ENCODE results near the gene DRG2. TPM values are rescaled to one million over a fixed set of nuclear protein-coding genes. Genes with fewer than 3 reads are reported as not detected.

Gene DRG2
- total and polyA plus RNA-seq, 2 of the 13 experiments (the other 11 are each of a cell fraction or from before 2014, with no cell fraction given) = 20.1 to 26.6 TPM

DNA sequence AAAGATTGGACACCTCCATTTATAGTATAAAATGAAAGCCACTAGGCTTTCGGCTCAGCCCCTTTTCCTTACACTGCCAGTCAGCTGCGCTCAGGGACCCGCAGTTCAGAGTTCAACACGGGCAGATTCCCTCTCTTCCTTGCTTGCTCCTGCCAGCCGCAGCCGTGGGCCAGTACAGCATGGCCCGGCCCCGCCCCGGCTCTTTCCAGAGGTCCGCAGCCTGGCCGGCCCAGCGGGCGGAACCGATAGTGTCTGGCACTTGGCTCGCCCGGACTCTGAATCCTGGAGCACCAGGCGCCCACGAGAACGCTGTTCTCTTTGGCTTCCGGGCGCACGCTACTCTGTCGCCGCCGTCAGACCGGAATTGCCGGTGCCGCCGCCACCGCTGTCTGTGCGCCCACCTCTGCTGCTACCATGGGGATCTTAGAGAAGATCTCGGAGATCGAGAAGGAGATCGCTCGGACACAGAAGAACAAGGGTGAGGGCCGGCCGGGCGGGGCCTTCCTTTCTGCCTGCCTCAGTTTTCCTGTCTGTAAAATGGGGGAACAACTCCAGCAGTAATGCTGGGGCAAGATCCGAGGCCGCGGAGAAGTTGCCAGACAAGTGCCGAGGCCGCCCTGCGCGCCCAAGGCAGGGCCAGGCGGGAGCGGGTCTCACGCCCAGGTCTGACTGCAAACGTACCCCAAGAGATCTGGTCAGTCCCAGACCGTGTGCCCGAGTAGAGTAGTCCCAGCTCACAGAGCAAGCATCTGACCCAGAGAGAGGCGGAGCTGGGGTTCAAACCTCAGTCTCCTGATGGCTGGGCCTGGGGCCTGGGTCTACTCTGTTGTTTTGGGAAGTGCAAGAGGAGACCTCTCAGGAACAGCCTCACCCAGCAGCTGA is at the start of gene DRG2 (continued):
- TF ChIP-seq ZNF367 (CRISPR knock-in tag; IDR thresholded peaks at IDR 0.05; ENCODE audit: borderline replicate concordance) (0 out of 2 replicates have a peak, but pooled peaks have one; percentile 58), ZNF546 (CRISPR knock-in tag; conservative IDR thresholded peaks at IDR 0.05) (0 out of 2 replicates have a peak, but pooled peaks have one; percentile 49), MTF1 (CRISPR knock-in tag; IDR thresholded peaks at IDR 0.05) (peak; percentile 71; the same call in 1 of the 2 replicates), ZNF510 (CRISPR knock-in tag; IDR thresholded peaks at IDR 0.05; ENCODE audit: low read depth) (0 out of 2 replicates have a peak, but pooled peaks have one; percentile 38), ZNF33B (CRISPR knock-in tag; IDR thresholded peaks at IDR 0.05) (no peak), CEBPG (CRISPR knock-in tag; IDR thresholded peaks at IDR 0.05) (peak; percentile 65), CREM (IDR thresholded peaks at IDR 0.05) (peak; percentile 54), CREM (CRISPR knock-in tag; IDR thresholded peaks at IDR 0.05) (no peak), SIX1 (CRISPR knock-in tag; IDR thresholded peaks at IDR 0.05; ENCODE audit: borderline replicate concordance) (peak; percentile 67; the same call in 1 of the 2 replicates), ZNF660 (CRISPR knock-in tag; IDR thresholded peaks at IDR 0.05; ENCODE audit: borderline replicate concordance, low read depth) (no peak), MTF2 (CRISPR knock-in tag; IDR thresholded peaks at IDR 0.05; ENCODE audit: borderline replicate concordance) (no peak; the same call in 1 of the 2 replicates), THYN1 (CRISPR knock-in tag; IDR thresholded peaks at IDR 0.05; ENCODE audit: borderline replicate concordance, low read depth) (no peak), ZNF556 (CRISPR knock-in tag; IDR thresholded peaks at IDR 0.05; ENCODE audit: borderline replicate concordance) (peak; percentile 100), NFRKB (IDR thresholded peaks at IDR 0.05) (no peak), RFX5 (IDR thresholded peaks at IDR 0.05; ENCODE audit: low read depth, low read length) (no peak), ELF4 (CRISPR knock-in tag; IDR thresholded peaks at IDR 0.05; ENCODE audit: borderline replicate concordance) (peak; percentile 46; the same call in 1 of the 2 replicates)
- TF ChIP-seq, protein P1, sequence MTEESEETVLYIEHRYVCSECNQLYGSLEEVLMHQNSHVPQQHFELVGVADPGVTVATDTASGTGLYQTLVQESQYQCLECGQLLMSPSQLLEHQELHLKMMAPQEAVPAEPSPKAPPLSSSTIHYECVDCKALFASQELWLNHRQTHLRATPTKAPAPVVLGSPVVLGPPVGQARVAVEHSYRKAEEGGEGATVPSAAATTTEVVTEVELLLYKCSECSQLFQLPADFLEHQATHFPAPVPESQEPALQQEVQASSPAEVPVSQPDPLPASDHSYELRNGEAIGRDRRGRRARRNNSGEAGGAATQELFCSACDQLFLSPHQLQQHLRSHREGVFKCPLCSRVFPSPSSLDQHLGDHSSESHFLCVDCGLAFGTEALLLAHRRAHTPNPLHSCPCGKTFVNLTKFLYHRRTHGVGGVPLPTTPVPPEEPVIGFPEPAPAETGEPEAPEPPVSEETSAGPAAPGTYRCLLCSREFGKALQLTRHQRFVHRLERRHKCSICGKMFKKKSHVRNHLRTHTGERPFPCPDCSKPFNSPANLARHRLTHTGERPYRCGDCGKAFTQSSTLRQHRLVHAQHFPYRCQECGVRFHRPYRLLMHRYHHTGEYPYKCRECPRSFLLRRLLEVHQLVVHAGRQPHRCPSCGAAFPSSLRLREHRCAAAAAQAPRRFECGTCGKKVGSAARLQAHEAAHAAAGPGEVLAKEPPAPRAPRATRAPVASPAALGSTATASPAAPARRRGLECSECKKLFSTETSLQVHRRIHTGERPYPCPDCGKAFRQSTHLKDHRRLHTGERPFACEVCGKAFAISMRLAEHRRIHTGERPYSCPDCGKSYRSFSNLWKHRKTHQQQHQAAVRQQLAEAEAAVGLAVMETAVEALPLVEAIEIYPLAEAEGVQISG (CRISPR knock-in tag; IDR thresholded peaks at IDR 0.05) = peak; percentile 97
- TF ChIP-seq, protein P2, sequence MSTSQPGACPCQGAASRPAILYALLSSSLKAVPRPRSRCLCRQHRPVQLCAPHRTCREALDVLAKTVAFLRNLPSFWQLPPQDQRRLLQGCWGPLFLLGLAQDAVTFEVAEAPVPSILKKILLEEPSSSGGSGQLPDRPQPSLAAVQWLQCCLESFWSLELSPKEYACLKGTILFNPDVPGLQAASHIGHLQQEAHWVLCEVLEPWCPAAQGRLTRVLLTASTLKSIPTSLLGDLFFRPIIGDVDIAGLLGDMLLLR (CRISPR knock-in tag; IDR thresholded peaks at IDR 0.05) = peak; percentile 79
- TF ChIP-seq, protein P3, sequence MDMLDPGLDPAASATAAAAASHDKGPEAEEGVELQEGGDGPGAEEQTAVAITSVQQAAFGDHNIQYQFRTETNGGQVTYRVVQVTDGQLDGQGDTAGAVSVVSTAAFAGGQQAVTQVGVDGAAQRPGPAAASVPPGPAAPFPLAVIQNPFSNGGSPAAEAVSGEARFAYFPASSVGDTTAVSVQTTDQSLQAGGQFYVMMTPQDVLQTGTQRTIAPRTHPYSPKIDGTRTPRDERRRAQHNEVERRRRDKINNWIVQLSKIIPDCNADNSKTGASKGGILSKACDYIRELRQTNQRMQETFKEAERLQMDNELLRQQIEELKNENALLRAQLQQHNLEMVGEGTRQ (IDR thresholded peaks at IDR 0.05; ENCODE audit: low read depth, low read length) = no peak
- TF ChIP-seq, protein P3 (CRISPR knock-in tag; IDR thresholded peaks at IDR 0.05; ENCODE audit: borderline replicate concordance) = no peak

Measured in HepG2 (cell line).